Right lobe of liver (tissue), 6 donors: ENCODE results near the gene SEC14L5. TPM values are rescaled to one million over a fixed set of nuclear protein-coding genes. Genes with fewer than 3 reads are reported as not detected.

Source experiments
- ATAC-seq, 4 donors: fragments of 200-7000 bp; cut with Tn5 transposase; one replicate each; pipeline ENCODE4 v1.9.1; 2020; ENCODE audit warnings: mild to moderate bottlenecking in 4 of 4, moderate library complexity in 4 of 4
- DNase-seq, 3 donors: peaks; one replicate each; pipeline ENCODE4 v3.0.0-alpha.2; 2020
- H3K27ac ChIP-seq, 3 donors: fragments of 200-600 bp; one replicate each; pipeline ENCODE4 v1.8.0; 2022
- H3K27me3 ChIP-seq, 2 donors: fragments of 200-600 bp; one replicate each; pipeline ENCODE4 v1.8.0; 2022
- H3K36me3 ChIP-seq, 4 donors: fragments of 200-600 bp; sonication (generic) in 1 of 4; one replicate each; pipeline versions ENCODE4 v1.5.1 to v1.8.0; 2017 to 2022; ENCODE audit warnings: control low read depth in 1 of 4
- H3K4me1 ChIP-seq, 4 donors: fragments of 200-600 bp; sonication (generic) in 1 of 4; one replicate each; pipeline versions ENCODE4 v1.5.1 to v1.8.0; 2017 to 2022; ENCODE audit warnings: control low read depth in 1 of 4
- H3K4me3 ChIP-seq, 3 donors: fragments of 200-600 bp; one replicate each; pipeline ENCODE4 v1.8.0; 2022
- H3K9me3 ChIP-seq, 4 donors: fragments of 200-600 bp; sonication (generic) in 1 of 4; one replicate each; pipeline versions ENCODE4 v1.5.1 to v1.8.0; 2017 to 2022; ENCODE audit warnings: control low read depth in 1 of 4
- CTCF ChIP-seq, 4 donors: fragments of 200-600 bp in 3 of 4; fragments of 450-650 bp in 1 of 4; IDR thresholded peaks; one replicate each; pipeline versions ENCODE4 v1.5.1 to v1.8.0; 2016 to 2022; ENCODE audit warnings: antibody characterized with exemption in 4 of 4, mild to moderate bottlenecking in 2 of 4
- POLR2A ChIP-seq: fragments of 450-650 bp; IDR thresholded peaks from one replicate; pipeline ENCODE4 v1.6.1; 2017; ENCODE audit warnings: antibody characterized with exemption, mild to moderate bottlenecking
- WGBS: methylation state at CpG from one replicate; pipeline ENCODE4 v1.1.6; 2018; ENCODE audit warnings: low coverage, low lambda C conversion rate; ENCODE audit not compliant: insufficient coverage; ENCODE audit errors: missing lambda C conversion rate; 5-methylcytosine and 5-hydroxymethylcytosine counted together
- intact Hi-C, 2 donors: fragments of 100-400 bp; cut with DNase I; formaldehyde crosslinking; loops; one replicate each; pipeline versions ENCODE4 v1.11.2 to v1.14.1; 2022
- total RNA-seq, 6 experiments: library from RNA; depleted of rRNA in 2 of 6; stranded (reverse); fragments of >200 nt in 2 of 6; fragmentation: NEBNext Ultra II Directional in 3 of 6; extraction: Animal tissue kit (Norgen Biotek cat#: 25700) in 3 of 6; gene quantifications; one replicate each; pipeline versions ENCODE4 v1.1.0 to v1.2.4, GENCODE V29; 2016 to 2023
- donor health status: DM: no; HTN: yes; CAD: no.
- donor health status: DM: no; HTN: no; CAD: no.
- donor health status: DM: no; HTN: no; CAD: no.
- donor health status: DM: no; HTN: yes; CAD: no.
- donor health status: DM: no; HTN: yes; CAD: no.

The SEC14L5 gene
- total RNA-seq, 6 experiments from 2014 or later: 0.09 to 1.1 (median 0.60) TPM; not detected in 1

- no peak overlapping the region for H3K4me3 ChIP-seq
- DNase-seq: no peak
- no peaks in the 10 kb centered on the region for H3K9me3 ChIP-seq
- TF ChIP-seq CTCF (IDR thresholded peaks at IDR 0.05) (no peak), POLR2A (no peak)
- no peaks in the 10 kb centered on the region for H3K27me3 ChIP-seq
- no peaks in the 10 kb centered on the region for H3K36me3 ChIP-seq
- WGBS: no CpG with 5 or more reads among the region's 10 CpGs
- no peak overlapping the region for H3K27ac ChIP-seq
- intact Hi-C loops: no loop called here
- no peaks in the 10 kb centered on the region for H3K4me1 ChIP-seq
- peak in 1 of 4 donors; percentile 7 for ATAC-seq
Measured at GRCh38 chr16:5060073-5060641, 102.0 kb downstream of the SEC14L5 start.

- no peaks in the 10 kb centered on the region for H3K9me3 ChIP-seq
- TF ChIP-seq POLR2A (no peak), CTCF (IDR thresholded peaks at IDR 0.05) (no peak)
- no peak overlapping the region for H3K4me3 ChIP-seq
- WGBS: 70% methylated on average over 2 of the region's 11 CpGs
- H3K27ac ChIP-seq: no peak overlapping the region
- no peak for ATAC-seq
- no peaks in the 10 kb centered on the region for H3K27me3 ChIP-seq
- no peaks in the 10 kb centered on the region for H3K36me3 ChIP-seq
- DNase-seq: peak in 1 of 3 donors; percentile 23
- no peaks in the 10 kb centered on the region for H3K4me1 ChIP-seq
- intact Hi-C loops: no loop called here
Measured at GRCh38 chr16:5062051-5062450, 103.9 kb downstream of the SEC14L5 start.

GRCh38 chr16:5062790-5063765 lies 104.9 kb downstream of the SEC14L5 start:
- intact Hi-C loops: no loop called here

GRCh38 chr16:5064915-5065314 lies 106.8 kb downstream of the SEC14L5 start:
- no peak overlapping the region for H3K4me3 ChIP-seq
- DNase-seq: no peak
- H3K36me3 ChIP-seq: no peaks in the 10 kb centered on the region
- no peaks in the 10 kb centered on the region for H3K27me3 ChIP-seq
- ATAC-seq: no peak
- intact Hi-C loops: no loop called here
- no peaks in the 10 kb centered on the region for H3K9me3 ChIP-seq
- H3K4me1 ChIP-seq: no peaks in the 10 kb centered on the region
- WGBS: 80% methylated on average over 1 of the region's 7 CpGs
- no peak for TF ChIP-seq POLR2A
- no peak for TF ChIP-seq CTCF (IDR thresholded peaks at IDR 0.05)
- H3K27ac ChIP-seq: no peak overlapping the region

More at GRCh38 chr16:5062790-5063765, 104.9 kb downstream of the SEC14L5 start:
- Histone ChIP-seq H3K4me1 (no peaks in the 10 kb centered on the region), H3K4me3 (no peak overlapping the region), H3K9me3 (no peaks in the 10 kb centered on the region), H3K27ac (no peak overlapping the region), H3K36me3 (no peaks in the 10 kb centered on the region), H3K27me3 (no peaks in the 10 kb centered on the region)
- TF ChIP-seq CTCF (IDR thresholded peaks at IDR 0.05): no peak
- TF ChIP-seq POLR2A: no peak
- DNase-seq (no peak), ATAC-seq (no peak)
- 57% methylated on average over 6 of the region's 19 CpGs for WGBS
